ENCODE measurements around the gene EPHX1.

The EPHX1 gene

GRCh38 chr1:225763716-225764548, 46.0 kb upstream of the EPHX1 start:
- Mint-ChIP-seq H3K27ac (peak overlapping the region; percentile 55 to 99 (median 94)), H3K9me3 (no peaks in the 10 kb centered on the region), H3K27me3 (ENCODE audit: low read depth) (no peaks in the 10 kb centered on the region), H3K4me1 (peaks cover 68% of the 10 kb centered on the region), H3K36me3 (ENCODE audit: low read depth) (no peaks in the 10 kb centered on the region), H3K4me3 (peak overlapping the region in 1 of 3 experiments; percentile 14)
- TF ChIP-seq CTCF (IDR thresholded peaks at IDR 0.05; ENCODE audit: unreplicated experiment in 3 of 3), result no peak

GRCh38 chr1:225765982-225766674, 43.8 kb upstream of the EPHX1 start:
- Mint-ChIP-seq H3K27ac (peak overlapping the region in 2 of 3 experiments; percentile 94 to 99), H3K36me3 (ENCODE audit: low read depth) (no peaks in the 10 kb centered on the region), H3K4me3 (no peak overlapping the region), H3K9me3 (no peaks in the 10 kb centered on the region), H3K27me3 (ENCODE audit: low read depth) (no peaks in the 10 kb centered on the region), H3K4me1 (peaks cover 76% of the 10 kb centered on the region)
- TF ChIP-seq CTCF (IDR thresholded peaks at IDR 0.05; ENCODE audit: unreplicated experiment in 3 of 3), result no peak

- no peak for TF ChIP-seq CTCF (IDR thresholded peaks at IDR 0.05; ENCODE audit: unreplicated experiment in 3 of 3)
- no peaks in the 10 kb centered on the region for H3K9me3 Mint-ChIP-seq
- H3K4me3 Mint-ChIP-seq, result peak overlapping the region in 1 of 3 experiments; percentile 42
- H3K27me3 Mint-ChIP-seq (ENCODE audit: low read depth), result no peaks in the 10 kb centered on the region
- H3K36me3 Mint-ChIP-seq (ENCODE audit: low read depth), result no peaks in the 10 kb centered on the region
- peaks cover 71% of the 10 kb centered on the region for H3K4me1 Mint-ChIP-seq
- H3K27ac Mint-ChIP-seq, result peak overlapping the region; percentile 78 to 99 (median 94)
Measured at GRCh38 chr1:225766967-225767633, 42.8 kb upstream of the EPHX1 start.

GRCh38 chr1:225767634-225768540, 42.0 kb upstream of the EPHX1 start:
- Mint-ChIP-seq H3K9me3 (no peaks in the 10 kb centered on the region), H3K36me3 (ENCODE audit: low read depth) (no peaks in the 10 kb centered on the region), H3K27ac (peak overlapping the region; percentile 78 to 99 (median 94)), H3K4me1 (peaks cover 71% of the 10 kb centered on the region), H3K27me3 (ENCODE audit: low read depth) (no peaks in the 10 kb centered on the region), H3K4me3 (peak overlapping the region in 1 of 3 experiments; percentile 52)
- TF ChIP-seq CTCF (IDR thresholded peaks at IDR 0.05; ENCODE audit: unreplicated experiment in 3 of 3), result no peak

- peaks cover 75% of the 10 kb centered on the region for H3K4me1 Mint-ChIP-seq
- H3K36me3 Mint-ChIP-seq (ENCODE audit: low read depth), result no peaks in the 10 kb centered on the region
- peaks cover 4% of the 10 kb centered on the region for H3K27me3 Mint-ChIP-seq (ENCODE audit: low read depth)
- TF ChIP-seq CTCF (IDR thresholded peaks at IDR 0.05; ENCODE audit: unreplicated experiment in 3 of 3), result no peak
- peak overlapping the region; percentile 78 to 99 (median 94) for H3K27ac Mint-ChIP-seq
- H3K9me3 Mint-ChIP-seq, result no peaks in the 10 kb centered on the region
- peak overlapping the region in 2 of 3 experiments; percentile 34 to 40 for H3K4me3 Mint-ChIP-seq
Measured at GRCh38 chr1:225768662-225769426, 41.1 kb upstream of the EPHX1 start.
